Right cardiac atrium (tissue), 5 donors: Measurements from ENCODE around the gene FKBP10. TPM values are rescaled to one million over a fixed set of nuclear protein-coding genes. Genes with fewer than 3 reads are reported as not detected.

Experiments
- ATAC-seq, 2 donors: fragments of 200-7000 bp; cut with Tn5 transposase; one replicate each; pipeline versions ENCODE4 v1.8.0 to v1.9.1; 2020; ENCODE audit warnings: moderate library complexity in 2 of 2, mild to moderate bottlenecking in 1 of 2
- DNase-seq, 3 donors: peaks; one replicate each; pipeline ENCODE4 v3.0.0-alpha.2; 2020
- H3K27ac ChIP-seq: one replicate; pipeline ENCODE4 v1.5.1; 2013; ENCODE audit warnings: mild to moderate bottlenecking, low read length, control low read depth, moderate library complexity
- H3K27me3 ChIP-seq: one replicate; pipeline ENCODE4 v1.6.1; 2013; ENCODE audit not compliant: control insufficient read depth, insufficient read depth
- H3K4me1 ChIP-seq: one replicate; pipeline ENCODE4 v1.6.1; 2013; ENCODE audit warnings: low read length; ENCODE audit not compliant: control insufficient read depth, insufficient read depth
- H3K4me3 ChIP-seq: one replicate; pipeline ENCODE4 v1.5.1; 2013; ENCODE audit warnings: low read length, control low read depth
- H3K9me3 ChIP-seq: one replicate; pipeline ENCODE4 v1.6.1; 2013; ENCODE audit warnings: low read length; ENCODE audit not compliant: control insufficient read depth
- WGBS: extraction: QIAGEN DNeasy Blood & Tissue Kit; methylation state at CpG from one replicate; pipeline ENCODE4 v1.1.7; 2013; 5-methylcytosine and 5-hydroxymethylcytosine counted together
- intact Hi-C, 4 donors: fragments of 100-400 bp; cut with DNase I; formaldehyde crosslinking; loops; one replicate each; pipeline versions ENCODE4 v1.11.0 to v1.14.0; 2022 to 2023
- polyA plus RNA-seq: library from polyadenylated mRNA; stranded (reverse); fragments of 200-250 nt; gene quantifications from one replicate; pipeline ENCODE4 v1.2.3, GENCODE V29; 2013
- total RNA-seq, 4 donors: library from RNA; stranded (reverse); fragmentation: NEBNext Ultra II Directional; extraction: Animal tissue kit (Norgen Biotek cat#: 25700); gene quantifications; one replicate each; pipeline ENCODE4 v1.2.1, GENCODE V29; 2021
- donor health status: healthy with polysubstance abuse.
- donor health status: DM: no; HTN: yes; CAD: no.
- donor health status: DM: no; HTN: no; CAD: no.
- donor health status: DM: no; HTN: yes; CAD: no; lungs with severe emphysema.
- donor health status: DM: yes; HTN: yes; CAD: no.

Gene FKBP10
- total and polyA plus RNA-seq, 5 donors = 24.8 to 42.7 (median 36.7) TPM

DNA sequence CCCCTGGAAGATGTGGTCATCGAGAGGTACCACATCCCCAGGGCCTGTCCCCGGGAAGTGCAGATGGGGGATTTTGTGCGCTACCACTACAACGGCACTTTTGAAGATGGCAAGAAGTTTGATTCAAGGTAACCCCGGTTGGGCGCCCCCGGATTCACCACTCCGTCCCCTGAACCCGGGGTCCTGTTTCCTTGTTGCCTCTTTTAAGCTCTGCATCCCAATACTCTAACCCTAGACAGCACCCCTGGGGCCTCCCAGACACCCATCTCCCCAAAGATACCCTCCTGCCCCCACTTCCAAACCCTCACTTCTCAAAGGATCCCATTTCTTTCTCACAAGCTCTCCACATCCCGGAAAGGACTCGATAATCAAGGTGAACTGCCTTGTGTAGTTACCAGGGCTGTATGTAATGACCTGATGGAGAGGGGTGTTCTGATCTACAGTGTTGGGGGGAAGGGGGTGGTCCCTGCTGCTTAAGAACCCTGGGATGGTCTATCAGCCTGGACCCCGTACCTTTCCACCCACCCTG is 412 bp downstream of the FKBP10 start:
- no peaks in the 10 kb centered on the region for H3K9me3 ChIP-seq
- H3K4me3 ChIP-seq = peak overlapping the region; percentile 64
- no peaks in the 10 kb centered on the region for H3K27me3 ChIP-seq
- no peak for ATAC-seq
- 18% methylated on average over 12 of the region's 12 CpGs for WGBS
- intact Hi-C loops = no loop called here
- no peak for DNase-seq
- H3K27ac ChIP-seq = peak overlapping the region; percentile 14
- H3K4me1 ChIP-seq = no peaks in the 10 kb centered on the region

DNA sequence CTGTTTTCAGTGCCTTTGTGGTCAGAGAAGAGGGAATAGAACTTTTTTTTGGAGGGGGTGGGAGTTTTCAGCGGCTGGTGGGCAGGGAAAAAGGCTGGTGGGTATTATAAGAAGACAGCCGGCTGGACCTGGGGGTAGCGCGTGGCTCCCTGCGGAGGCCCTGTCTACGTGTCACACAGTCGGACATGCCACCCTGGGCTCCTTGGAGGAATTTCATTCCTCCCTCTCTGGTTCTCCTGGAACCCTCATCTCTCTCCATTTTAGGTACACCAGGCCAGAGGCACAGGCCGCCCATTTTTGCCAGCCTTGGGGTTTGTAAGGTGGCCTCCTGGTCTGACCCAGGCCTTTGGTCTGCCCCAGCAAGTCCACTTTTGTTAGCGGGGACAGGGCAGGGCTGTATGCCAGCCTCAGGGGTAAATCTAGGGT is 908 bp downstream of the FKBP10 start:
- H3K4me1 ChIP-seq = no peaks in the 10 kb centered on the region
- H3K27ac ChIP-seq = no peak overlapping the region
- ATAC-seq (no peak), DNase-seq (peak in 1 of 3 donors; percentile 43)
- intact Hi-C loops = no loop called here
- 63% methylated on average over 9 of the region's 9 CpGs for WGBS
- no peaks in the 10 kb centered on the region for H3K9me3 ChIP-seq
- no peaks in the 10 kb centered on the region for H3K27me3 ChIP-seq
- H3K4me3 ChIP-seq = no peak overlapping the region

DNA sequence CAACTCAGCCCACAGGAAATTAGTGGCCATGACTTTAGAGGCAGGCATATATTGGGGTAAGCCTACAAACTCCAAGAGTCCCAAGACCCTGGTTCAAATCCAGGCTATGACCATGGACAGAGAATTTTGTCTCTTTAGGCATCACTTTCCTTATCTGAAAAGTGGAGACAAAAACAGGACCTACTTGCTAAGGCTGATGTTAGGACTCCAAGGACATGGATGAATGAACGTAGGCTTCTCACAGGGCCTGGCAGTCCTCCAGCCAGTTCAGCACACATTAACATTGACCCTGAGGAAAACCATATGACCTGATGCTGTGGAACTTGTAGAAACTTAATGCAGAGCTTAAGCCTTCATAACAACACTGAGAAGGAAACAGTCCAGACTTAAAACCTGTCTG is 1.4 kb downstream of the FKBP10 start:
- H3K9me3 ChIP-seq = no peaks in the 10 kb centered on the region
- H3K27ac ChIP-seq = no peak overlapping the region
- whole genome bisulfite sequencing = 45% methylated on average over 1 of the region's 1 CpG
- no peak overlapping the region for H3K4me3 ChIP-seq
- H3K27me3 ChIP-seq = no peaks in the 10 kb centered on the region
- intact Hi-C loops = no loop called here
- DNase-seq = peak in 1 of 3 donors; percentile 28
- no peaks in the 10 kb centered on the region for H3K4me1 ChIP-seq
- no peak for ATAC-seq

DNA sequence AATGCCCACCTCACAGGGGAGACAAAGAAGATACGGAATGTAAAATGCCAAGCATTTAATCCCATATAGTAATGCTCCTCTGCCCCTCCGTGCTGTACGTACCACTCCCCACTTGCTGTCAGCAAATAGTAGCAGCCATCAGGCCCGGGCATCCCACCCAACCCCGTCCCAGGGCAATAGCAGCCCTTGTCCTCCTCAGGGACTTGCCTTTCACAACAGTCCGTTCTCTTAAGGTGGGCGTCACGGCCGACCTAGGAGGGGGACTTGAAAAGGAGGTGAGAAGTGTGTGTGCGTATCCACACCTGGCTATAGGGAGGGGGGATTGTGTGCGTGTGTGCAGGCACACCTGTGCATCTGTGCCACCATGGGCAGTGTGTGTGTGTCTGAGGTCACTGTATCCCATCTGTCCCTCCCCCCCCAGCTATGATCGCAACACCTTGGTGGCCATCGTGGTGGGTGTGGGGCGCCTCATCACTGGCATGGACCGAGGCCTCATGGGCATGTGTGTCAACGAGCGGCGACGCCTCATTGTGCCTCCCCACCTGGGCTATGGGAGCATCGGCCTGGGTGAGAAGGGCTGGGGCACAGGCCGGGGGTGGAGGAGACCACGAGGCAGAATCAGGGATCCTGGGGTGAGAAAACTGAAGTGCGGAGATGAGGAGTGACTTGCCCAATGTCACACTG is 4.0 kb downstream of the FKBP10 start:
- intact Hi-C loops = no loop called here
- H3K27ac ChIP-seq = no peak overlapping the region
- ATAC-seq (no peak), DNase-seq (peak in 1 of 3 donors; percentile 29)
- H3K27me3 ChIP-seq = no peaks in the 10 kb centered on the region
- H3K9me3 ChIP-seq = no peaks in the 10 kb centered on the region
- 94% methylated on average over 23 of the region's 23 CpGs for WGBS
- H3K4me1 ChIP-seq = no peaks in the 10 kb centered on the region
- no peak overlapping the region for H3K4me3 ChIP-seq

DNA sequence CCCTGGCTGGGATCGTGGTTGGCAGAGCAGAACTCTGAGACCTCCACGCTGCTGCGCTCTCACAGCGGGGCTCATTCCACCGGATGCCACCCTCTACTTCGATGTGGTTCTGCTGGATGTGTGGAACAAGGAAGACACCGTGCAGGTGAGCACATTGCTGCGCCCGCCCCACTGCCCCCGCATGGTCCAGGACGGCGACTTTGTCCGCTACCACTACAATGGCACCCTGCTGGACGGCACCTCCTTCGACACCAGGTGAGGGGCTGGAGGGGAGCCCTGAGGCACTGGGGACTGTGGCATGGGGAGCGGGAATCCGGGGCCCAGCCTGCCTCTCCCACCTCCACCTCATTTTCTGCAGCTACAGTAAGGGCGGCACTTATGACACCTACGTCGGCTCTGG is 5.2 kb downstream of the FKBP10 start:
- WGBS = 97% methylated on average over 20 of the region's 20 CpGs
- Histone ChIP-seq H3K4me3 (no peak overlapping the region), H3K27ac (no peak overlapping the region), H3K27me3 (no peaks in the 10 kb centered on the region), H3K9me3 (no peaks in the 10 kb centered on the region), H3K4me1 (no peaks in the 10 kb centered on the region)
- DNase-seq = no peak
- intact Hi-C loops = no loop called here
- ATAC-seq = no peak

DNA sequence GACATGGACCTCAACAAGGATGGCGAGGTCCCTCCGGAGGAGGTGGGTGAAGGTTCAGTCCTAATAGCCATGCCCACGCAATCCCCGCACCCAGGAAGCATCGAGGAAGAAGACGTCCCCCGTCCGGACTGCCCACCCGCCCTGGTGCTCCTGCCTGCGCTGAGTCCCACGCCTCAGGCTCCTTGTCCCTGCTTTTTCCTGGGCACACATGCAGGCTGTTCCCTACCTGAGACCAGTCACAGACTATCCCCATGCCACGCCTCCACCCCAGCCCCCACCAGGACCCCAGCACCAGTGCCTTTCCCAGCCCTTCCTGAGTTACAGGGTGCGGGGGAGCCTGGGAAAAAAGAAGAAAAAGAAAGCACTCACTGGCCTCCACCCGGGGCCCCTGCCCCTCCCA is 9.0 kb downstream of the FKBP10 start:
- H3K4me1 ChIP-seq = no peaks in the 10 kb centered on the region
- H3K9me3 ChIP-seq = no peaks in the 10 kb centered on the region
- H3K27me3 ChIP-seq = no peaks in the 10 kb centered on the region
- intact Hi-C loops = no loop called here
- ATAC-seq (no peak), DNase-seq (no peak)
- H3K4me3 ChIP-seq = no peak overlapping the region
- WGBS = 86% methylated on average over 14 of the region's 14 CpGs
- no peak overlapping the region for H3K27ac ChIP-seq

DNA sequence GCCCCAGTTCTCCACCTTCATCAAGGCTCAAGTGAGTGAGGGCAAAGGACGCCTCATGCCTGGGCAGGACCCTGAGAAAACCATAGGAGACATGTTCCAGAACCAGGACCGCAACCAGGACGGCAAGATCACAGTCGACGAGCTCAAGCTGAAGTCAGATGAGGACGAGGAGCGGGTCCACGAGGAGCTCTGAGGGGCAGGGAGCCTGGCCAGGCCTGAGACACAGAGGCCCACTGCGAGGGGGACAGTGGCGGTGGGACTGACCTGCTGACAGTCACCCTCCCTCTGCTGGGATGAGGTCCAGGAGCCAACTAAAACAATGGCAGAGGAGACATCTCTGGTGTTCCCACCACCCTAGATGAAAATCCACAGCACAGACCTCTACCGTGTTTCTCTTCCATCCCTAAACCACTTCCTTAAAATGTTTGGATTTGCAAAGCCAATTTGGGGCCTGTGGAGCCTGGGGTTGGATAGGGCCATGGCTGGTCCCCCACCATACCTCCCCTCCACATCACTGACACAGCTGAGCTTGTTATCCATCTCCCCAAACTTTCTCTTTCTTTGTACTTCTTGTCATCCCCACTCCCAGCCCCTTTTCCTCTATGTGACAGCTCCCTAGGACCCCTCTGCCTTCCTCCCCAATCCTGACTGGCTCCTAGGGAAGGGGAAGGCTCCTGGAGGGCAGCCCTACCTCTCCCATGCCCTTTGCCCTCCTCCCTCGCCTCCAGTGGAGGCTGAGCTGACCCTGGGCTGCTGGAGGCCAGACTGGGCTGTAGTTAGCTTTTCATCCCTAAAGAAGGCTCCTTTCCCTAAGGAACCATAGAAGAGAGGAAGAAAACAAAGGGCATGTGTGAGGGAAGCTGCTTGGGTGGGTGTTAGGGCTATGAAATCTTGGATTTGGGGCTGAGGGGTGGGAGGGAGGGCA is 9.7 kb downstream of the FKBP10 start:
- intact Hi-C loops = no loop called here
- Histone ChIP-seq H3K4me3 (no peak overlapping the region), H3K27ac (no peak overlapping the region), H3K27me3 (no peaks in the 10 kb centered on the region), H3K9me3 (no peaks in the 10 kb centered on the region), H3K4me1 (no peaks in the 10 kb centered on the region)
- no peak for DNase-seq
- WGBS = 72% methylated on average over 12 of the region's 12 CpGs
- no peak for ATAC-seq

DNA sequence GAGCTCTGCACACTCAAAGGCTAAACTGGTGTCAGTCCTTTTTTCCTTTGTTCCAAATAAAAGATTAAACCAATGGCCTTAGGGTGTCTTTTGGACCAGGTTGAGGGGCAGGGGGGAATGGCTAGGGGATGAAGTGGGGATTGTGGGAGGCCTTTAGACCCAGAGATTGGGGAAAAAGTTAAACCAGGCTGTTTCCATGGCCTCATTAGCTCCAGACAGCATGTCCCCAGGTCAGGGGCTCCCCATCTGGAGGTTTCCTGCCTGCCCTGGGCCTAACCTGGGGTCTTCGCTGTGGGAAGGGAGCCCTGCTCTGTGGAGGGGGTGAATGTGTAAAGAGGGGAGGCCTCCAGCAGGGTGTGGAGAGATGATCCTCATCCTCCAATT is 10.3 kb downstream of the FKBP10 start:
- intact Hi-C loops = no loop called here
- H3K4me3 ChIP-seq = no peak overlapping the region
- ATAC-seq (no peak), DNase-seq (no peak)
- no peaks in the 10 kb centered on the region for H3K9me3 ChIP-seq
- 97% methylated on average over 1 of the region's 1 CpG for WGBS
- no peaks in the 10 kb centered on the region for H3K27me3 ChIP-seq
- no peak overlapping the region for H3K27ac ChIP-seq
- H3K4me1 ChIP-seq = no peaks in the 10 kb centered on the region

DNA sequence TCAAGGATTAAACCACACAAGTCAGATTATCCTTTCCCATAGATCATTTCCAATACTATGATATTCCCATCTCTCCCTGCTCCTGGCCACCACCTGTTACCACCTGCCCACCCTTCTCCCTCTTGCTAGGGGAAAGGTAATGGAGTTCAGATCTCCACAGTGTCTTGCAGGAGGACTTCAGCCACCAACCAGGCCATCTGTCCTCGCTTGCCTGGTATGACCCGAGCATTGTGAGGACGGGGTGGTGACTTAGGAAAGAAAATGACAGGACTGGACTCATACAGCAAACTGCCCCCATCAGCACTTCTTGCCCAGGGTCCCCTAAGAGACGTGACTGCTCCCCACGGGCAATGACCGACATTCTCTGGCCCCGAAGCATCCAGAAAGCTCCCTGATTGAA is 10.8 kb downstream of the FKBP10 start:
- H3K4me1 ChIP-seq = no peaks in the 10 kb centered on the region
- intact Hi-C loops = no loop called here
- H3K4me3 ChIP-seq = no peak overlapping the region
- ATAC-seq = no peak
- no peak overlapping the region for H3K27ac ChIP-seq
- no peak for DNase-seq
- 84% methylated on average over 7 of the region's 7 CpGs for WGBS
- H3K9me3 ChIP-seq = no peaks in the 10 kb centered on the region
- H3K27me3 ChIP-seq = no peaks in the 10 kb centered on the region

DNA sequence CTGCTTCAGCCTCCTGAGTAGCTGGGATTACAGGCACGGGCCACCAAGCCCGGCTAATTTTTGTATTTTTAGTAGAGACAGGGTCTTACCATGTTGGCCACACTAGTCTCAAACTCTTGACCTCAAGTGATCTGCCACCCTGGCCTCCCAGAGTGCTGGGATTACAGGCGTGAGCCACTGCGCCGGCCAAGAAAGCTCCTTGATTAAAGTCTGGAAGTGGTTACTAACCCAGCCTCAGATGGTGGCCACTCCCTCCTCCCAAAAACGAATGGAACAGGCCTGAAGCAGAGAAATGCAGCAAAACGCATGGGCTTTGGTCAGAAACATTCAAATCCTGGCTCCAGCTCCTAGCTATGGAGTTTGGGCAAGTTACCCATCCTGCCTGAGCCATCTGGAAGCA is 11.3 kb downstream of the FKBP10 start:
- H3K4me1 ChIP-seq = no peaks in the 10 kb centered on the region
- H3K27ac ChIP-seq = no peak overlapping the region
- intact Hi-C loops = no loop called here
- no peaks in the 10 kb centered on the region for H3K27me3 ChIP-seq
- 60% methylated on average over 7 of the region's 7 CpGs for WGBS
- ATAC-seq (no peak), DNase-seq (no peak)
- H3K4me3 ChIP-seq = no peak overlapping the region
- H3K9me3 ChIP-seq = no peaks in the 10 kb centered on the region

DNA sequence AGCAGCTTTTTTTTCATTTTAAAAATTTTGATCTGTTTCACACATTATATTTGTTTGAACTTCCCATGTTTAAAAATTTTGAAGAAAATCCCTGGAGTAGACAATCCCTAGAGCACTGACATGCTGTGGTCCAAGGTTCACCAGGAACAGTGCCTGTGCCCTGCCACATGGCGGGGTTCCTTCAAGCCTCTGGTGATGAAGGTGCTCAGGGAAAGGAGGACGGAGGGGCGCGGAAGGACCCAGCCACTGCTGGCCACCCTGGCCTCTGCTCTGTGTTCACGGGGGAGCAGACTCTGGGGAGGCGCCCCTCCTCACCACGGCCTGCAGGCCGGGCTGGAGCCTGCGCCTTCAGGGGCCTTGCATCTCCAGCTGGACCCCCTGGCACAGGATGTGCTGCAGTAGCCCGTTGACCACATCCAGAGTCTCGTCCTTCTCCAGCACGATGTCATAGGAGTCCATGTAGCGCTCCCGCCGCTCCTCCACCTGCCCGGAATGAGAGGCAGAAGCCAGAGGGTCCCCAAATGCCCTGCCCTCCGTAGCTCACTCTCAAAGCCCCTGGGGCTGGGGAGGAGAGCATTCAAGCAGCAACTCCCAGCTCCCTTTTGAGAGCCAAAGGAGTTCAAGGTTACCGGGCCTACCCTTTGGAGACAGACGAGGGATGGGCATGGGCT is 12.5 kb downstream of the FKBP10 start:
- Histone ChIP-seq H3K4me3 (no peak overlapping the region), H3K9me3 (no peaks in the 10 kb centered on the region), H3K27ac (no peak overlapping the region), H3K27me3 (no peaks in the 10 kb centered on the region), H3K4me1 (no peaks in the 10 kb centered on the region)
- 90% methylated on average over 19 of the region's 19 CpGs for whole genome bisulfite sequencing
- ATAC-seq = peak in 1 of 2 donors; percentile 9
- DNase-seq = peak in 1 of 3 donors; percentile 10
- intact Hi-C loops = no loop called here
